ENCODE measurements around the gene EGR2. TPM values are rescaled to one million over a fixed set of nuclear protein-coding genes. Genes with fewer than 3 reads are reported as not detected.

EGR2 gene
- total RNA-seq, 1 donor from 2014 or later: 16.9 TPM

DNA sequence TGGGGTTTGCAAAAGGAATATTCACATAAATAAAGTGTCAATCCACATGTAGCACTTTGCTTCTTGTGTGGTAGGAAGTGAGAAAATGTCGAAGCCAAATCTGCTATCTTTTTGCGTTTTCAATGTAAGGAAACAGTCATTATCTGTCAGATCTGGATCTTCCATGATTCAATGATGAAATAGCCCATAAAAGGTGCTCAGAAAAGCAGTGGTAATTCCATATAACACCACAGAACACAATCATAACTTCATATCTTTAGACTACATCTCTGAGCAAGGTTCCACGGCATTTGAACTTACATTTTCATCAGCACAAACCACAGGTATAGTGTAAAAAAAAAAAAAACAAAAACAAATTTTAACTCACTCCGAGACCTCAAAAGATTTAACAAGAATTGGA, 39.9 kb upstream of the EGR2 start:
- TF ChIP-seq CTCF (IDR thresholded peaks at IDR 0.05; ENCODE audit: unreplicated experiment): no peak
- H3K9me3 Mint-ChIP-seq: no peaks in the 10 kb centered on the region
- H3K27ac Mint-ChIP-seq: no peak overlapping the region
- no peaks in the 10 kb centered on the region for H3K36me3 Mint-ChIP-seq
- H3K27me3 Mint-ChIP-seq (ENCODE audit: low read depth): peaks cover 42% of the 10 kb centered on the region
- no peak for DNase-seq (ENCODE audit: low spot score in 2 of 2, unreplicated experiment in 2 of 2)
- H3K4me1 Mint-ChIP-seq: peaks cover 1% of the 10 kb centered on the region
- H3K4me3 Mint-ChIP-seq: no peak overlapping the region

DNA sequence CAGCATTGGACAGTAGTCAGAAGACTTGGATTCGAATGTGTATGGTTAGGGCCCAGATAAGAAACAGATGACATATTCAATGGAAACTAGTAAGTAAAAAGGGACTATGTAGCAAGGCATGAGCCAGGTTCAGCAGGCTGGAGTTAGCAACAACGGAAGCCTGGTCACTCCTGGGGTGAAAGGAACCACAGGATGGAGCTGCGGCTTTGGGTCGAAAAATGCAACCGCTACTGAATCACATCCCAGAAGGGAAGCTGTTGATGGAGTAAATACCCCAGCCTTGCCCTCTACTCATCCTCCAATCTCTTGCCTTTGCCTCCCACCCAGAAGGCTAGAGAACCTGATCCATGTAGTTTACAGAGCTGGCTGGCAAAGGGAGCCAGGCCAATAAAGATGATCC, 37.5 kb upstream of the EGR2 start:
- Mint-ChIP-seq H3K9me3 (no peaks in the 10 kb centered on the region), H3K27ac (no peak overlapping the region), H3K4me1 (no peaks in the 10 kb centered on the region), H3K36me3 (no peaks in the 10 kb centered on the region), H3K27me3 (ENCODE audit: low read depth) (peaks cover 37% of the 10 kb centered on the region), H3K4me3 (no peak overlapping the region)
- TF ChIP-seq CTCF (IDR thresholded peaks at IDR 0.05; ENCODE audit: unreplicated experiment): no peak
- DNase-seq (ENCODE audit: low spot score in 2 of 2, unreplicated experiment in 2 of 2): no peak

GRCh38 chr10:62852961-62853702, 37.0 kb upstream of the EGR2 start:
- Mint-ChIP-seq H3K9me3 (peaks cover 4% of the 10 kb centered on the region), H3K4me1 (no peaks in the 10 kb centered on the region), H3K4me3 (no peak overlapping the region), H3K36me3 (no peaks in the 10 kb centered on the region), H3K27ac (no peak overlapping the region), H3K27me3 (ENCODE audit: low read depth) (peaks cover 41% of the 10 kb centered on the region)
- no peak for TF ChIP-seq CTCF (IDR thresholded peaks at IDR 0.05; ENCODE audit: unreplicated experiment)
- no peak for DNase-seq (ENCODE audit: low spot score in 2 of 2, unreplicated experiment in 2 of 2)

- Mint-ChIP-seq H3K4me1 (no peaks in the 10 kb centered on the region), H3K27ac (no peak overlapping the region), H3K27me3 (ENCODE audit: low read depth) (peaks cover 40% of the 10 kb centered on the region), H3K4me3 (no peak overlapping the region), H3K36me3 (no peaks in the 10 kb centered on the region), H3K9me3 (peaks cover 17% of the 10 kb centered on the region)
- no peak for TF ChIP-seq CTCF (IDR thresholded peaks at IDR 0.05; ENCODE audit: unreplicated experiment)
- no peak for DNase-seq (ENCODE audit: low spot score in 2 of 2, unreplicated experiment in 2 of 2)
These were observed 35.3 kb upstream of the EGR2 start for GRCh38 chr10:62851442-62851841.

DNA sequence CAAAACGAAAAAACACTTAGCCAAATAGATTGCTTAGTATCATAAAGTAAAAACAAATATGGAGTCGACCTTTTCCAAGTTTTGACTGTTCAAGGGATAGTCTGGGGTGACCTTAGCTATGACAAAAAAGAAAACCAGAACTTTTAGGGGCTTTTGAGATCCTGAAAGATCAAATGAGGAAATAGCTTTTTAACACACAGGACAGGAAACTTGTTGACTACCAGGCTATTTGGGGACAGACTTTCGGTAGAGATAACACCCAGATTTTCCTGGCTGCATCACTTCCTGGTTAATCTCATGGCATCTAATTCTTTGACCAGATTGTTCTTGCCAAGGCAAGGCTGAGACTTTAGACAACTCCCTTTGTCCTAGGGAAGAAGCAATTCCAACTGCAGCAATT, 34.5 kb upstream of the EGR2 start:
- Mint-ChIP-seq H3K4me1 (no peaks in the 10 kb centered on the region), H3K9me3 (peaks cover 18% of the 10 kb centered on the region), H3K4me3 (no peak overlapping the region), H3K36me3 (no peaks in the 10 kb centered on the region), H3K27ac (no peak overlapping the region), H3K27me3 (ENCODE audit: low read depth) (peaks cover 38% of the 10 kb centered on the region)
- no peak for TF ChIP-seq CTCF (IDR thresholded peaks at IDR 0.05; ENCODE audit: unreplicated experiment)
- no peak for DNase-seq (ENCODE audit: low spot score in 2 of 2, unreplicated experiment in 2 of 2)
